ENCODE results near the gene MRPS7.

The MRPS7 gene

GRCh38 chr17:75261336-75262111 lies at the start of gene MRPS7, which contains the start of gene GGA3:
MRPS7 (plus strand) TSS chr17:75261879; CDS start chr17:75261901, 22 bp downstream.
GGA3 (minus strand) TSS chr17:75261606; CDS start chr17:75261587, 19 bp downstream.
- DNase-seq = peak; percentile 79

- no peak for DNase-seq
Observed at GRCh38 chr17:75218131-75218530, 43.5 kb upstream of the MRPS7 start.

- DNase-seq = no peak
Observed at GRCh38 chr17:75219815-75220214, 41.9 kb upstream of the MRPS7 start.

- no peak for DNase-seq
Observed at GRCh38 chr17:75225016-75225415, 36.7 kb upstream of the MRPS7 start.

- no peak for DNase-seq
Observed at GRCh38 chr17:75227729-75228128, 34.0 kb upstream of the MRPS7 start.

- DNase-seq = no peak
Observed at GRCh38 chr17:75228305-75228704, 33.4 kb upstream of the MRPS7 start.

- DNase-seq = no peak
Observed at GRCh38 chr17:75228847-75229246, 32.8 kb upstream of the MRPS7 start.

- DNase-seq = no peak
Observed at GRCh38 chr17:75231071-75231470, 30.6 kb upstream of the MRPS7 start.

GRCh38 chr17:75231741-75232464 lies 29.8 kb upstream of the MRPS7 start:
- DNase-seq = no peak

- no peak for DNase-seq
Observed at GRCh38 chr17:75232786-75233185, 28.9 kb upstream of the MRPS7 start.

- DNase-seq = no peak
Observed at GRCh38 chr17:75237100-75238014, 24.3 kb upstream of the MRPS7 start.

GRCh38 chr17:75238020-75238580 lies 23.6 kb upstream of the MRPS7 start:
- DNase-seq = no peak

- no peak for DNase-seq
Observed at GRCh38 chr17:75238684-75239191, 22.9 kb upstream of the MRPS7 start.

- DNase-seq = no peak
Observed at GRCh38 chr17:75239214-75239613, 22.5 kb upstream of the MRPS7 start.

- no peak for DNase-seq
Observed at GRCh38 chr17:75239778-75240393, 21.8 kb upstream of the MRPS7 start.

GRCh38 chr17:75240394-75241142 lies 21.1 kb upstream of the MRPS7 start:
- DNase-seq = no peak

- DNase-seq = no peak
Observed at GRCh38 chr17:75241143-75241430, 20.6 kb upstream of the MRPS7 start.

- DNase-seq = no peak
Observed at GRCh38 chr17:75241502-75241901, 20.2 kb upstream of the MRPS7 start.

- DNase-seq = no peak
Observed at GRCh38 chr17:75241996-75242460, 19.7 kb upstream of the MRPS7 start.

GRCh38 chr17:75242461-75243042 lies 19.1 kb upstream of the MRPS7 start:
- DNase-seq = no peak
